HCT116 (cell line): Measurements from ENCODE around the gene PML.

Experiments
- EZH2 ChIP-seq: fragments of 200-600 bp; sonication (generic); IDR thresholded peaks from 2 replicates; pipeline ENCODE4 v1.6.1; 2017; ENCODE audit warnings: antibody characterized with exemption, mixed run types
- MAX ChIP-seq: IDR thresholded peaks from 2 replicates; pipeline ENCODE4 v1.6.1; 2012
- POLR2A ChIP-seq: IDR thresholded peaks from 2 replicates; pipeline ENCODE4 v1.7.0; 2011; ENCODE audit warnings: borderline replicate concordance; ENCODE audit not compliant: insufficient read depth, insufficient read length; ENCODE audit errors: extremely low read depth
- SRF ChIP-seq: IDR thresholded peaks from 2 replicates; pipeline ENCODE4 v1.6.1; 2012; ENCODE audit warnings: low read depth
- YY1 ChIP-seq: IDR thresholded peaks from 2 replicates; pipeline ENCODE4 v1.6.1; 2011; ENCODE audit warnings: low read length, low read depth, moderate library complexity, mild to moderate bottlenecking; ENCODE audit not compliant: insufficient replicate concordance; ENCODE audit errors: extremely low read depth
- TF ChIP-seq, protein P1 (sequence below), 3 experiments: fragments of 200-600 bp in 1 of 3; sonication (generic) in 1 of 3; IDR thresholded peaks in 2 of 3; conservative IDR thresholded peaks in 1 of 3; 2 replicates each; pipeline ENCODE4 v1.5.1; 2012 to 2017; ENCODE audit warnings: low read depth in 2 of 3, low read length in 2 of 3, antibody characterized with exemption in 1 of 3, borderline replicate concordance in 1 of 3, control low read depth in 1 of 3, mild to moderate bottlenecking in 1 of 3, mixed read lengths in 1 of 3, mixed run types in 1 of 3, moderate library complexity in 1 of 3; ENCODE audit not compliant: insufficient read depth in 1 of 3

GRCh38 chr15:74008901-74009300, 14.4 kb downstream of the PML start:
- TF ChIP-seq YY1: no peak
- TF ChIP-seq, protein P1, sequence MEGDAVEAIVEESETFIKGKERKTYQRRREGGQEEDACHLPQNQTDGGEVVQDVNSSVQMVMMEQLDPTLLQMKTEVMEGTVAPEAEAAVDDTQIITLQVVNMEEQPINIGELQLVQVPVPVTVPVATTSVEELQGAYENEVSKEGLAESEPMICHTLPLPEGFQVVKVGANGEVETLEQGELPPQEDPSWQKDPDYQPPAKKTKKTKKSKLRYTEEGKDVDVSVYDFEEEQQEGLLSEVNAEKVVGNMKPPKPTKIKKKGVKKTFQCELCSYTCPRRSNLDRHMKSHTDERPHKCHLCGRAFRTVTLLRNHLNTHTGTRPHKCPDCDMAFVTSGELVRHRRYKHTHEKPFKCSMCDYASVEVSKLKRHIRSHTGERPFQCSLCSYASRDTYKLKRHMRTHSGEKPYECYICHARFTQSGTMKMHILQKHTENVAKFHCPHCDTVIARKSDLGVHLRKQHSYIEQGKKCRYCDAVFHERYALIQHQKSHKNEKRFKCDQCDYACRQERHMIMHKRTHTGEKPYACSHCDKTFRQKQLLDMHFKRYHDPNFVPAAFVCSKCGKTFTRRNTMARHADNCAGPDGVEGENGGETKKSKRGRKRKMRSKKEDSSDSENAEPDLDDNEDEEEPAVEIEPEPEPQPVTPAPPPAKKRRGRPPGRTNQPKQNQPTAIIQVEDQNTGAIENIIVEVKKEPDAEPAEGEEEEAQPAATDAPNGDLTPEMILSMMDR (IDR thresholded peaks at IDR 0.05 in 2 of 3, conservative IDR thresholded peaks at IDR 0.05 in 1 of 3; ENCODE audit: borderline replicate concordance in 1 of 3, insufficient read depth in 1 of 3, low read depth in 2 of 3, low read length in 2 of 3): no peak
- TF ChIP-seq MAX: no peak
- no peak for TF ChIP-seq EZH2
- TF ChIP-seq SRF: no peak
- TF ChIP-seq POLR2A: no peak
